HepG2 (cell line): Measurements from ENCODE around the gene DPP7. TPM values are rescaled to one million over a fixed set of nuclear protein-coding genes. Genes with fewer than 3 reads are reported as not detected.

Experiments
- ARID4A ChIP-seq: sonication (generic); formaldehyde crosslinking; IDR thresholded peaks from 2 replicates; pipeline ENCODE4 v1.5.0; 2020; ENCODE audit warnings: mild to moderate bottlenecking, missing genetic modification reagents, borderline replicate concordance
- ATF2 ChIP-seq: sonication (generic); formaldehyde crosslinking; IDR thresholded peaks from 2 replicates; pipeline ENCODE4 v1.4.0; 2020; ENCODE audit warnings: missing genetic modification reagents
- EHMT2 ChIP-seq: fragments of 200-600 bp; sonication (generic); IDR thresholded peaks from 2 replicates; pipeline ENCODE4 v1.7.0; 2017; ENCODE audit warnings: antibody characterized with exemption, low read depth, low read length, borderline replicate concordance
- FLYWCH1 ChIP-seq: sonication (generic); formaldehyde crosslinking; IDR thresholded peaks from 2 replicates; pipeline ENCODE4 v1.8.1; 2023; ENCODE audit warnings: mild to moderate bottlenecking, missing genetic modification reagents
- GZF1 ChIP-seq: sonication (generic); formaldehyde crosslinking; IDR thresholded peaks from 2 replicates; pipeline ENCODE4 v1.5.1; 2020; ENCODE audit warnings: mild to moderate bottlenecking, missing genetic modification reagents
- HNRNPLL ChIP-seq: fragments of 200-400 bp; formaldehyde crosslinking; IDR thresholded peaks from 2 replicates; pipeline ENCODE4 v1.6.1; 2017; ENCODE audit warnings: mild to moderate bottlenecking, low read depth, low read length; ENCODE audit not compliant: poor library complexity, severe bottlenecking
- IRF2 ChIP-seq: IDR thresholded peaks from 2 replicates; pipeline ENCODE4 v1.6.1; 2018; ENCODE audit warnings: missing genetic modification reagents, missing compliant biosample characterization
- MEIS1 ChIP-seq: sonication (generic); formaldehyde crosslinking; IDR thresholded peaks from 2 replicates; pipeline ENCODE4 v1.9.0; 2021; ENCODE audit warnings: mild to moderate bottlenecking, missing genetic modification reagents, moderate library complexity, borderline replicate concordance
- NR2F6 ChIP-seq, 2 experiments: IDR thresholded peaks; 2 replicates each; pipeline ENCODE4 v1.6.1; 2016; ENCODE audit warnings: antibody characterized with exemption in 1 of 2, mild to moderate bottlenecking in 1 of 2
- PHF21A ChIP-seq: sonication (generic); formaldehyde crosslinking; IDR thresholded peaks from 2 replicates; pipeline ENCODE4 v1.5.0; 2020; ENCODE audit warnings: mild to moderate bottlenecking, missing genetic modification reagents
- POLR2G ChIP-seq: fragments of 200-400 bp; formaldehyde crosslinking; IDR thresholded peaks from 2 replicates; pipeline ENCODE4 v1.6.1; 2018; ENCODE audit warnings: mild to moderate bottlenecking, low read depth, low read length, moderate library complexity
- PPARG ChIP-seq: conservative IDR thresholded peaks from 2 replicates; pipeline ENCODE4 v1.6.1; 2016; ENCODE audit warnings: missing biosample characterization, missing genetic modification reagents
- RELA ChIP-seq: sonication (generic); formaldehyde crosslinking; IDR thresholded peaks from 2 replicates; pipeline ENCODE4 v1.4.0; 2020; ENCODE audit warnings: missing genetic modification reagents
- RORA ChIP-seq: sonication (generic); formaldehyde crosslinking; IDR thresholded peaks from 2 replicates; pipeline ENCODE4 v1.5.0; 2020; ENCODE audit warnings: mild to moderate bottlenecking, missing genetic modification reagents, moderate library complexity
- SUZ12 ChIP-seq: fragments of 150-350 bp; IDR thresholded peaks from 2 replicates; pipeline ENCODE4 v1.6.1; 2014; ENCODE audit warnings: low read depth, low read length
- ZNF543 ChIP-seq: sonication (generic); formaldehyde crosslinking; IDR thresholded peaks from 2 replicates; pipeline ENCODE4 v1.4.0; 2020; ENCODE audit warnings: mild to moderate bottlenecking, missing genetic modification reagents
- ZNF713 ChIP-seq: sonication (generic); formaldehyde crosslinking; IDR thresholded peaks from 2 replicates; pipeline ENCODE4 v1.4.0; 2020; ENCODE audit warnings: mild to moderate bottlenecking, missing genetic modification reagents
- polyA plus RNA-seq, 8 experiments: library from polyadenylated mRNA; depleted of rRNA in 3 of 8; stranded (reverse) in 7 of 8; unstranded in 1 of 8; fragments of >200 nt; fragmentation: Illumina TruSeq in 4 of 8; extraction: Trizol in 4 of 8; gene quantifications; 2 replicates each; pipeline versions ENCODE4 v1.2.1 to v1.2.3, GENCODE V29; 2011 to 2016; ENCODE audit warnings: low read depth in 4 of 8, missing spikeins in 1 of 8, mixed read lengths in 1 of 8; ENCODE audit not compliant: insufficient read depth in 1 of 8
- total RNA-seq, 5 experiments: library from RNA; depleted of rRNA; stranded (reverse); fragments of >200 nt; fragmentation: Illumina TruSeq; extraction: Trizol; gene quantifications; 2 replicates each; pipeline ENCODE4 v1.2.3, GENCODE V29; 2016; ENCODE audit warnings: low read depth in 1 of 5
- TF ChIP-seq, protein P1 (sequence below): sonication (generic); formaldehyde crosslinking; IDR thresholded peaks from 2 replicates; pipeline ENCODE4 v1.4.0; 2020; ENCODE audit warnings: missing genetic modification reagents
- TF ChIP-seq, protein P2 (sequence below): IDR thresholded peaks from 2 replicates; pipeline ENCODE4 v1.6.1; 2016; ENCODE audit warnings: missing genetic modification reagents, missing compliant biosample characterization

Gene DPP7
- total and polyA plus RNA-seq, 2 of the 13 experiments (the other 11 are each of a cell fraction or from before 2014, with no cell fraction given), result 1.2 to 4.5 TPM

DNA sequence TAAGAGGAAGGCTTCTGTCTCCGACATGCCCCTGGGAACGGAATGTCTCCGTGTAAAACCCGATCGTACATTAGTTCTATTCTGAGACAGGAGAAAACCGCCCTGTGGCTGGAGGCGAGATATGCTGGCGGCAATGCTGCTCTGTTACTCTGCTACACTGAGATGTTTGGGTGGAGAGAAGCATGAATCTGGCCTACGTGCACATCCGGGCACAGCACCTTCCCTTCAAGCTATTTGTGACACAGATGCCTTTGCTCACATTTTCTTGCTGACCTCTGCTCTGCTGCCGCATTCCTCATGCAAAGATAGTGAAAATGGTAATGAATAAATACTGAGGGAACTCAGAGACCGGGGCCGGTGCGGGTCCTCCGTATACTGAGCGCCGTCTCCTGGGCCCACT, 2.2 kb upstream of the DPP7 start (continued):
- TF ChIP-seq ARID4A, result peak; percentile 40; the same call in 1 of the 2 replicates
- no peak for TF ChIP-seq ZNF713 (CRISPR knock-in tag)
- TF ChIP-seq NR2F6 (IDR thresholded peaks at IDR 0.05), result peak; percentile 54
- peak; percentile 83 for TF ChIP-seq NR2F6 (CRISPR knock-in tag; IDR thresholded peaks at IDR 0.05)
- TF ChIP-seq SUZ12, result no peak
- TF ChIP-seq EHMT2, result no peak
- no peak for TF ChIP-seq HNRNPLL
- 0 out of 2 replicates have a peak, but pooled peaks have one; percentile 41 for TF ChIP-seq MEIS1
- no peak for TF ChIP-seq FLYWCH1 (CRISPR knock-in tag)
- 0 out of 2 replicates have a peak, but pooled peaks have one; percentile 15 for TF ChIP-seq IRF2
- TF ChIP-seq, protein P1, sequence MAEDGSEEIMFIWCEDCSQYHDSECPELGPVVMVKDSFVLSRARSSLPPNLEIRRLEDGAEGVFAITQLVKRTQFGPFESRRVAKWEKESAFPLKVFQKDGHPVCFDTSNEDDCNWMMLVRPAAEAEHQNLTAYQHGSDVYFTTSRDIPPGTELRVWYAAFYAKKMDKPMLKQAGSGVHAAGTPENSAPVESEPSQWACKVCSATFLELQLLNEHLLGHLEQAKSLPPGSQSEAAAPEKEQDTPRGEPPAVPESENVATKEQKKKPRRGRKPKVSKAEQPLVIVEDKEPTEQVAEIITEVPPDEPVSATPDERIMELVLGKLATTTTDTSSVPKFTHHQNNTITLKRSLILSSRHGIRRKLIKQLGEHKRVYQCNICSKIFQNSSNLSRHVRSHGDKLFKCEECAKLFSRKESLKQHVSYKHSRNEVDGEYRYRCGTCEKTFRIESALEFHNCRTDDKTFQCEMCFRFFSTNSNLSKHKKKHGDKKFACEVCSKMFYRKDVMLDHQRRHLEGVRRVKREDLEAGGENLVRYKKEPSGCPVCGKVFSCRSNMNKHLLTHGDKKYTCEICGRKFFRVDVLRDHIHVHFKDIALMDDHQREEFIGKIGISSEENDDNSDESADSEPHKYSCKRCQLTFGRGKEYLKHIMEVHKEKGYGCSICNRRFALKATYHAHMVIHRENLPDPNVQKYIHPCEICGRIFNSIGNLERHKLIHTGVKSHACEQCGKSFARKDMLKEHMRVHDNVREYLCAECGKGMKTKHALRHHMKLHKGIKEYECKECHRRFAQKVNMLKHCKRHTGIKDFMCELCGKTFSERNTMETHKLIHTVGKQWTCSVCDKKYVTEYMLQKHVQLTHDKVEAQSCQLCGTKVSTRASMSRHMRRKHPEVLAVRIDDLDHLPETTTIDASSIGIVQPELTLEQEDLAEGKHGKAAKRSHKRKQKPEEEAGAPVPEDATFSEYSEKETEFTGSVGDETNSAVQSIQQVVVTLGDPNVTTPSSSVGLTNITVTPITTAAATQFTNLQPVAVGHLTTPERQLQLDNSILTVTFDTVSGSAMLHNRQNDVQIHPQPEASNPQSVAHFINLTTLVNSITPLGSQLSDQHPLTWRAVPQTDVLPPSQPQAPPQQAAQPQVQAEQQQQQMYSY (CRISPR knock-in tag), result no peak
- peak; percentile 43; the same call in 1 of the 2 replicates for TF ChIP-seq PHF21A (CRISPR knock-in tag)
- 0 out of 2 replicates have a peak, but pooled peaks have one; percentile 20 for TF ChIP-seq POLR2G
- no peak for TF ChIP-seq ZNF543 (CRISPR knock-in tag)
- TF ChIP-seq PPARG (CRISPR knock-in tag), result peak; percentile 63; the same call in 1 of the 2 replicates
- TF ChIP-seq, protein P2, sequence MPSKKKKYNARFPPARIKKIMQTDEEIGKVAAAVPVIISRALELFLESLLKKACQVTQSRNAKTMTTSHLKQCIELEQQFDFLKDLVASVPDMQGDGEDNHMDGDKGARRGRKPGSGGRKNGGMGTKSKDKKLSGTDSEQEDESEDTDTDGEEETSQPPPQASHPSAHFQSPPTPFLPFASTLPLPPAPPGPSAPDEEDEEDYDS (CRISPR knock-in tag), result peak; percentile 32; the same call in 1 of the 2 replicates
- TF ChIP-seq RORA (CRISPR knock-in tag), result no peak
- no peak for TF ChIP-seq RELA
- no peak for TF ChIP-seq GZF1 (CRISPR knock-in tag)
- TF ChIP-seq ATF2 (CRISPR knock-in tag), result no peak
